Measurements from ENCODE around the gene MATCAP1.

The MATCAP1 gene

GRCh38 chr16:67128417-67128816, 55.3 kb downstream of the MATCAP1 start:
- no peak for DNase-seq (ENCODE audit: low read depth in 2 of 2)
